Embryonic facial prominence (tissue), 1 donor: ENCODE measurements around the gene SOX8.

Source experiments
- DNase-seq: peaks from one replicate; pipeline ENCODE4 v3.0.0-alpha.2; 2016; ENCODE audit errors: extremely low spot score

The SOX8 gene

DNA sequence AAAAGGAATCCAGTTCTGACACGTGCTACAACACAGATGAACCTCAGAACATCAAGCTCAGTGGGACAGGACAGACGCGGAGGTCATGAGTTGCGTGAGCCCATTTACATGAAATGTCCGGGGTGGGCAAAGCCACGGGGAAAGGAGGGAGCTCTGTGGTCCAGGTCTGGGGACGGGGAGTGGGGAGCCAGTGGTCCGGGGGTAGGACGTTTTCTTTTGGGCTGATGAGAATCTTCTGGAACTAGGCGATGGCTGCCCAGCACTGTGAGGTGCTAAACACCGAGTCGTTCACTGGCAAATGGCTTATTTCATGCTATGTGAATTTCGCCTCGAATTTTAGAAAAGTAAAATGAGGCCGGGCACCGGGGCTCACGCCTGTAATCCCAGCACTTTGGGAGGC is 8.2 kb upstream of the SOX8 start:
- no peak for DNase-seq

DNA sequence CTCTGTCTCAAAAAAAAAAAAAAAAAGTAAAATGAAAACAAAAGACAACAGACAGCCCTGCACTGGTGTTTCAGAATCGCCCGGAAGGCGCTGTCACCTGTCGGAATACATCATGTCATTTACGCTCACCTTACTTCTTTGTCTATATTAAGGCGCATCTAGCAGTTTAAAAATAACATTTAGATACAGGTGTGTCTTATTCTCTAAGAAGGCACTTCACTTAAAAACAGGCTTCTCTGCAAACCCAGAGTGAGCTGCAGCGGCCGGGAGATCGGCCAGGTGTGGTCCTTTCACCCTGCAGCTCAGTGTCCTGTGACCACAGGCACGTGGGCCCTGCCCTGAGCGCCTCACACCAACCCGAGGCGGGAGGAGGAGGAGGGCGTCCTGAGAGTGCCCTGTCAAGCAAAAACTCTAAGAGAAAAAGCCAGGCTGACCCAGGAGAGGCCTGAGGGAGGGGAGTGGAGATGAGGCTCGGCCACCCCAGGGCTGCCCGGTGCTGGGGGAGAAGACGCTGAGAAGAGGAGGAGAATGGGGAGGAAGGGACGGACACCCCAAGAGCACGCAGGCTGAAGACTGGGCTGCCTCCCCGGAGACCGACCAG is 7.5 kb upstream of the SOX8 start:
- no peak for DNase-seq

DNA sequence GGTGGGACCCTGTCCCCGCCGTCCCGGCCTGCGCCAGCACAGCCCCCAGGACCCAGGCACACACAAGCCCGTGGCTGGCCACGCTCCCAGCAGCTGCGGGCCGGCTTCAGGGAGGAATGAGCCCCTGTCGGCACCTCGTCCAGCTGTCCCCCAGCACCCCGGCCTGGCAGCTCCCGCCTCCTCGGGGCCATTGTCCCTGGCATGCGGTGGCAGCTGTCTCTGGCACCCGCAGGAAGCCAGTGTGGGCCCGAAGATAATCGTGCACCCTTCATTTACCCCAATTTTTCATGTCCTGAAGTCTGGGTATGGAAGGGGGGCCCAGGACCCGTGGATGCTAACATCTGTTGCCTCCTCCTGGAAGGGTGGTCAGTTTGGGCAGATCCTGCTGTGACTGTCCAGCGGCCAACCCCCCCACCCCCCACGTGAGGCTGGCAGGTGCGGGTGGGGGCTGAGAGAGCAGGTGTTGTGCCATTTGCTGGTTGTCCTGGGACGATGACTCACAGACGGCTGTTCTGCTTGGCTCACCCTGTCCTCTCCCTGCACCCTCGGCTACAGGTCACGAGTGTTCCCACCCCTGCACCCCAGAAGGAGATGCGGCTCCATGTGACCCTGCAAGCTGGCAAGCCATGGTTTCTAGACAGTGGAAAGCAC is 6.8 kb upstream of the SOX8 start:
- no peak for DNase-seq

DNA sequence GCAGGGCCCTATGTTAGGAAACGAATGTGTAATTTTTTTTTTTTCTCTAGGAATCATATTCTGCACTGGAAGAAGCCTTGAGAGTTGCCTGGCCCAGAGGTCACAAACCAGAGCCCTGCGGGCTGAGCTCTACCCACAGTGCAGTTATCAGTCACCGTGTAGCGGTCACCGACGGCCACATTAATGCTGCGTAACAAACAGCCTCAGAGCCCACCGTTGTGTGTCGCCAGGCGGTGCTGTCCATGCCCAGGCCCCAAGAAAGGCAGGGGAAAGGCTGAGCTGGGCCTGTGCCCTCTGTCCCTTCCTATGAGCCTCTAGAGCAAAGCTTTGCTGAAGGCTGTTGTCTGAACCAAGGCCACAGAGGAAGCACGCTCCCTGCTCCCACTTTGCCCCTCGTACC is 6.3 kb upstream of the SOX8 start:
- DNase-seq = no peak

DNA sequence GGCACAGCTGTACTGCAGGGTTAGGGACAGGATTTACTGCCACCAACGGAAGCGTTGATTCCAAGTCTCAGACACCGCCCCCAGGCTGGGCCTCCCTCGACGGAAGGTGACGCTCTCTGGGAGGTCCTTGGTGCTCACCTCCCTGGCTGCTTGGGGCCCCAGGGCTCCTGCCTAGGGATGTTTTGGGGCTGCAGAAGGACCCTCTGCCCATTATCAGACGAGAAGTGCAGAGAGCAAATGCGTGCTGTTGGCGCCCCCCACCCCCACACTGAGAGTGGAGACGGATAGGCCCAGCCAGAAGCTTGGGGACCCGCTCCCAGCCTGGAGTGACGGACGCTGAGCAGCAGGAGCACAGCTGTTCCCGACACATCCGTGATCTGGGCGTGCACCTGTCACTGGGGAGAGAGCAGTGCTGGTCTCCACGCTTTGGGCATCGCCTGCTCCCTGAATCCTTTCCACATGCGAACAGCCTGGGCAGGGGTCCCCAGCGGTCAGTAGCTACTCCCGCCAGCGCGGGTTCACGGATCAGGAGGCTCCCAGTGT is 5.1 kb upstream of the SOX8 start:
- DNase-seq = no peak

DNA sequence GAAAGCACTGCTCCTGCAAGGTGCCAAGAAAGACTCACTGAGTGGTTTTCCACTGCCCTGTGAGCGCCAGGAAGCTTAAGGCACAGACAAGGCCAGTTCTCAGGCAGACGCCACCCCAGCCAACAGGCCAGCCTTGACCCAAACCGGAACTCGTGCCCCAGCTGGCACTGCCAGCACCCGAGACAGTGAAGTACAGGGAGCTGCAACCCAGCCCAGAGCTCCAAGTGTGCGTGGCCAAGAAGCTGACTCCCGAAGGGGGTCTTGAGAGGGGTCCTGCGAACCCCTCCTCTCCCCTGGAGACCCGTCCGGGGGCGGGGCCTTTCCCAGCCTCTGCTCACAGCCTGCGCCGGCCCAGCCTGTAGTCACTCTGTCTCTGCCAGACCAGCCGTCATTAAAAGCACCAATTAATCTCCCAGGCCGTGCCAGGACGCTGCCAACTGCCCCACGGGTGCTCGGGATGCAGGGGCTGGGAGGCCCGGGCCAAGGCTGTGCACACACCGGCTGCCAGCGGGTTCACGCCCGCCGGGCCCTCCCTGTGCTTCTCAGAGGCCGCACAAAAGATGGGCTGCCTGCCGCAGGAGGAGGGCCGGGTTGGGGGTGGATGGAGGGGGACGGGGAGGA is 4.4 kb upstream of the SOX8 start:
- no peak for DNase-seq

DNA sequence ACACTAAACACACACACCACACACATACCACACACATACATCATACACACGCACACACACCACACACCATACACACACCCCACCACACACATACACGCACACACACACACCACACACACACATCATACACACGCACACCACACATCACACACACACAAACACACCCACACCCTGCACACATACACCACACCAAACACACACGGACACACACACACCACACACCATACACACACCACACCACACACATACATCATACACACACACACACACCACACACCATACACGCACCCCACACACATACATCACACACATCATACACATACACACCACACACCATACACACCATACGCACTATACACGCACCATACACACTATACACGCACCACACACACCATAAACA is 3.7 kb upstream of the SOX8 start:
- no peak for DNase-seq

DNA sequence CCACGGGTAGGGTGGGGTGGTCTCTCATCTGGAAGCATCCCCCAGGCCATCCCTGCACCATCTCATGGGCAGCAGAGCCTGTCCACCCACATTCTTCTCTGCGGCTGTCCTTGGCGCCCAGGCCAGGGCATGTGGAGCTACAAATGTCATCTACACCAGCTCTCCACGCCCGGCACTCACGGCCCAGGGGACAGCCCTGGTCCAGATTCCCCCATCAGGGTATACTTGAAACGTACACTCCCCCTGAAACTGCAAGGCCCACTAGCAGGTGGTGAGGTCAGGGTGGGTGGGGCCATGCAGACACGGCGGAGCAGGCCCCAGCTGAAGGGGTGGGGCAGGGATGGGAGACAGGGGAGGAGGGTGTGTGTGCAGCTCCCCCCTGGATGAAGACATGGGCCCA is 3.2 kb upstream of the SOX8 start:
- DNase-seq = no peak

DNA sequence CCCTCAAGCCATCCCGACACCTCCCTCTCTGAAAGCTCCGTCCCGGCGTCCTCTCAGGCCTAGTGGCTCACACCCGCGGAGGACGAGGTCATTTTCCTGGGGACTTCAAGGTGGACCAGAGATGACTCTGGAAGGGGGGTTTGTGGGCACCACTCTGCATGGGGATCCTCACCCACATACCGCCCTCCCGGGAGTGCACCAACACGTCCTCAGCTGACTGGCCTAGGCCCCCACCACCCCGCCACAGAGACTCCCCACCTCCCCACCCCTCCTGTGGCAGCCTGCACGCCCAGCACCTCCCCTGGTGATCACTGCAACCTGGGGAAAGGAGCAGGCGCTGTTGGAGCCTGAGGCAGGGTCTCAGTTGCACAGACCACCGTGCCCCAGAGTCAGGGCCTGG is 2.4 kb upstream of the SOX8 start:
- DNase-seq = no peak

DNA sequence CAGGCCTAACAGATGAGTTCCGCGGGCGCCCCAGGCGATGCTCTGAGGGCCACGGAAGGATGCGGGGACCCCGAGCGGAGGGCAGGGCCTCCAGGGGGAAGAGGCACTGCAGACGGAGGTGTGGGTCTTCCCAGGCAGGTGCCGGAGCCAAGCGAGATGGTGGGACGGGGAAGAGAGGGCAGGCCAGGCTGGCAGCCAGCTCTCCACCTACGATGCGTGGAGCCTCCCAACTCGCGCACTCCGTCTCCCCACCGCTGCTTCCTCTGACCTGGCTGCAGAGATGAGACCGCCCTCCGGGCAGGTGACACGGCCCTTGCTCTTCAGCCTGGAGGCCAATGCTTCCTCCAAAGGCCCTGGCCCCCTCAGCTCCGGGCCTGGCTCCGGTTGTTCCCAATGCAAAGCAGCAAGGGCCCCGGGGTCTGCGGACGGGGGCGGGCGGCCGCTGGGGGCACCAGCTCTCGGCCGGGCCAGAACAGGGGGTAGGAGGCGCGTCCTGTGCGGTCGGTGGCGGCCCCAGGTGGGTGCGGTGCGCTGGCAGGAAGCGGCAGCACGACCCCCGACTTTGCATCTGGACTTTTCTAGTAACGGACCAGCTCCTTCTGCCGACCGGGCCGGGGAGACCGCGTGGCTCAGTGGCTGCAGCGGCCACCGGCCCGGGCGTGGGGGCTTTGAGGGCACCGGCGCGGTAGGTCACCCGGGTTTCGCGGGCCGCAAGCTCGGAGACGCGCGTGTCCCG is 1.5 kb upstream of the SOX8 start:
- DNase-seq = no peak

DNA sequence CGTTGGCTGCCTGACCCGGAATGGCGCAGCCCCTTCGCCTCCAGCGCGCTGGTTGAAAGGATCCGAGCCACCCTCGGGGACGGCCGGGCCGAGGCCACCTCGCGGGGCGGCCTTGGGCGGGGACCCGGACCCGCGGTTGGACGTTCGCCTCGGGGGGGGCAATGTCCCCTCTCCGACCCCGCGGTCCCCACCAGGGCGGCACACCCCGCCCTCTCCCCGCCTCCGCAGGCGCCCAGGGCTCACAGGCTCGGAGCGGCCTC is 1.0 kb upstream of the SOX8 start:
- DNase-seq = no peak

DNA sequence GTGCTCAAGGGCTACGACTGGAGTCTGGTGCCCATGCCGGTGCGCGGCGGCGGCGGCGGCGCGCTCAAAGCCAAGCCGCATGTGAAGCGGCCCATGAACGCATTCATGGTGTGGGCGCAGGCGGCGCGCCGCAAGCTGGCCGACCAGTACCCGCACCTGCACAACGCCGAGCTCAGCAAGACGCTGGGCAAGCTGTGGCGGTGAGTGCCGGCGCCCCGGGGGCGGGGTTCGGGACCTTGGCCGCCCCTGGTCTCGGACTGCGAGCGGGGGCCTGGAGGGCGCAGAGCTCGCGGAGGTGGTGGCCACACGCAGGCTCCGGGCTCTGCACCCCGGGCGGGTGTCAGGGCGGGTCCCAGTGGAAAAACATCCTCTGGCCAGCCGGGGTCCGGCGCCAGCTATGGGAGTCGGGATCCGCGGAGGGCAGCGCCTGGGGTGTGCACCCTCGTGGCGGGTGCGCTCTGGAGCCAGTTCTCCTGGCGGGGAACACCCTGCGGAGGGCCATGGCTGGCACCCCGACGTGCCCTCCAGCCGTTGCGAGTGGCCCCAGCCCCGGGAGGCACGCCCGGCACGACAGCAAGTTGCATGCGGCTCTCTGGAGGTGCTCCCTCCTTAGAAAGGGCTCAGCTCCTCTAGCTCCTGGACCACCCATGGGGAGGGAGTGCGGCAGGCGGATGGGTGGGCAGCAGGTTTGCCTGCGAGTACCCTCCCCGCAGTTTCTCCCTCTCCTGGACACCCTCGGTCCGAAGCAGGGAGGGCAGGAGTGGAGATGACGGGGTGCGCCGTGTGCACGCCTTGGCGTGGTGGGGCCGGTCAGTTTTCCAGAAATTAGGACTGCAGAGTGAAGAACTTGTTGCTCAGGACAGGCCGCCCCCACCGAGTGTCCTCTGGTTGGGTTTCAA is 824 bp downstream of the SOX8 start:
- DNase-seq = no peak

DNA sequence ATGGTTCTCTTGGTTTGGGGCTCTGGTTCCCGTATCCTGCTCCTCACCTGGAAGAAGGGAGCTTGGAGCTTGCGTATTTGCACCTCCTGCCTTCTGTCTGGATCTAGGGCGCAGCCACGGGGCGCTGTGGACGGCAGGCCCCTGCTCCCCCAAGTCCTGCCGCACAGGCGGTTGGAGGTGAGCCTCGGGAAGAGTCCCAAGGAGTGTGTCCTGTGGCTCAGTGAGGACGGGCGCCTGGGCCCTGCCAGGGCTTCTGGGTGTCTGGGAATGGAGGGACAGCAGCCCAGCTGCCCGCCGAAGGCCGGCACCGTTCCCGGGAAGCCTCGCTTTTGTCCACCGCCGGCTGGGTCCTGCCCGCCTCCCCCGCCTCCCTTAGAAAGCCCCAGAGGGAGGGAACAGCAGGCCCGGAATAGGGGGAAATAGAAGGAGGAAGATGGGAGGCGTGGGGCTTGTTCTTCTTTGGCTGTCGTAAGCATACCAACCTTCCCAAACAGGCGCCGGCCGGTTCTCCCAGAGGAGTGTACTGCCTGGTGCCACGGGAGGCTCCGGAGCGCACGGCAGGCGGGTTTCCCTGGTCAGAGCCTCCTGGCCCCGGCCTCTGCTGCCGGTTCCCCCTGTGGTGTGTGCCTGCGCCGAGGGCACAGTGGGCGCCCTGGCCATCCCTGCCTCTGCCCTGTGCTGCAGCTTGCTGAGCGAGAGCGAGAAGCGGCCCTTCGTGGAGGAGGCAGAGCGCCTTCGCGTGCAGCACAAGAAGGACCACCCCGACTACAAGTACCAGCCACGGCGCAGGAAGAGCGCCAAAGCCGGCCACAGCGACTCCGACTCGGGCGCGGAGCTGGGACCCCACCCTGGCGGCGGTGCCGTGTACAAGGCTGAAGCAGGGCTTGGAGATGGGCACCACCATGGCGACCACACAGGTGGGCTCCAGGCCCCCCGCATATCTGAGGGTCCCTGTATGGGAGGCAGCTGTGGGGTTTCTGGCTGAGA is 1.8 kb downstream of the SOX8 start:
- DNase-seq = no peak

DNA sequence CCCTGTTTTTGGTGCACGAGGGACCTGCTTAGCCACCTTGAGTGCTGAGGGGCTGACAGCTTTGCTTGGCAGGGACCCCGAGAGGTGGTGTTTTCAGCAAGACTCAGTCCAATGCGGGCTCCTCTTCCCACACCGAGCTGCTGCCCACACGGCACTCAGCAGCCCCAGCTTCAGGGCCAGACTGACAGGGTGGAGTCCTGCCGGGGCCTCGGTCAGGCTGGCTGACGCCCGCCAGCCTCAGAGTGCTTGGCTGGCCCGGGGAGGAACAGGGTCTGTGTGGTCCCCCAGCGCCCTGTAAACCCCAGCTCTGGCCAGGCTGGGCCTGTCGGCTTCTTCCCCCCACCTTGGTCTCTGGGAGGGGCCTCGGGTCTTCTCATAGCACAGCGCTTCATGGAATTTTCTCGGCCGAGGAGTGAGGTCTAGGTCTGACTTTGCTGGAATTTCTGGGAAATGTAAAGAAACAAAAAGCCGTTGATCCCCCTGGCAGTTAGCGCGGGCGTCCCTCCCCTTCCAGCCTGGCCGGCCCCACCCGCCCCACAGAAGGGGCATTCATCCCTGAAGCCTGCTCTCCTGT is 2.6 kb downstream of the SOX8 start:
- no peak for DNase-seq

DNA sequence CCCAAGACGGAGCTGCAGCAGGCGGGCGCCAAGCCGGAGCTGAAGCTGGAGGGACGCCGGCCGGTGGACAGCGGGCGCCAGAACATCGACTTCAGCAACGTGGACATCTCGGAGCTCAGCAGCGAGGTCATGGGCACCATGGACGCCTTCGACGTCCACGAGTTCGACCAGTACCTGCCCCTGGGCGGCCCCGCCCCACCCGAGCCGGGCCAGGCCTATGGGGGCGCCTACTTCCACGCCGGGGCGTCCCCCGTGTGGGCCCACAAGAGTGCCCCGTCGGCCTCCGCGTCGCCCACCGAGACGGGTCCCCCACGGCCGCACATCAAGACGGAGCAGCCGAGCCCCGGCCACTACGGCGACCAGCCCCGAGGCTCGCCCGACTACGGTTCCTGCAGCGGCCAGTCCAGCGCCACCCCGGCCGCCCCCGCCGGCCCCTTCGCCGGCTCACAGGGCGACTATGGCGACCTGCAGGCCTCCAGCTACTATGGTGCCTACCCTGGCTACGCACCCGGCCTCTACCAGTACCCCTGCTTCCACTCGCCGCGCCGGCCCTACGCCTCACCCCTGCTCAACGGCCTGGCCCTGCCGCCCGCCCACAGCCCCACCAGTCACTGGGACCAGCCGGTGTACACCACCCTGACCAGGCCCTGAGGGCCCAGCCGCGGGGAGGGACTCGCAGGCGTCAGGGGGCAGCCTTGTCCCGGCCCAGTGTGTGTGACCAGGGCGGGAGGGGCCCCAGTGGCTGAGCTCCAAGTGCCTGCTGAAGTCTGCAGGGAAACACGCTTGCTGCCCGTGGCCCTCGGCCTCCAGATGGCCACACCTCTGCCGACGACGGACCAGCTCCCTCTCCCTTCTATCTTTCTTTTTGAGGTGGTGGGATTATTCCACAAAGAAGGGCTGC is 3.4 kb downstream of the SOX8 start:
- DNase-seq = no peak

DNA sequence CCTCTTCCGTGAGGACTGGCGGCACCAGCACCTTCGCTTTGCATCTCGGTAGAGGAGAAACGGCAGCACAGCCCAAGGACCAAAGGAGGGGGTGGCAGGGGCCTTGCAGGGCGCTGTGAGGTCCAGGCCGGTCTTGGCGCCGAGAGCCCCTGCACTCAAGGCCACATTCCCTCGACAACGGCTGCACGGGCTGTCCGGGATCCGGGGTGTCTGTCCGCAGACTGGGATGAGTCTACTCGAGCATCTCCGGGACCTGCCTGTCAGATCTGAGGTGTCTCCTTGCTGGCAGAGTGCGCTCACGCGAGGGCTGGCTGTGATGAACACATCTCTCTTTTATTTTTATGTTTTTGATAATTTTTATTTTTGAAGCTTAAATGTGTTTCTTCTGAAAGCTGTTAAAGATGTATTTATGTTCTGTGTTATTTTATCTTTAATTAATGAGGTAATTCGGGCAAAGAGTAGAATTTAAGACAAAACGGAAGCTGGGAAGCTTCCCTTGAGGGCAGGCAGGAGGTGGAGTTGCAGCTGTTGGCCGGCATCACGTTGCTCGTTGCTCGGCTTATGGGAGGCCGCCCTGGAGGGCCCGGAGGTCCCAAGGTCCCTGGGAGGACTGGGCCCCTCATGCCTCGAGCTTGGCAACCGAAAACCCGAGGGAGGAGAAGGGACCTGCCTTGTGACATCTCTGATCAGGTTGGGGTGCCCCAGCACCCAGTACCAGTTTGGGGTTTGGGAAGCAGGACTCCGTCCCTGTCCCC is 4.3 kb downstream of the SOX8 start:
- no peak for DNase-seq

DNA sequence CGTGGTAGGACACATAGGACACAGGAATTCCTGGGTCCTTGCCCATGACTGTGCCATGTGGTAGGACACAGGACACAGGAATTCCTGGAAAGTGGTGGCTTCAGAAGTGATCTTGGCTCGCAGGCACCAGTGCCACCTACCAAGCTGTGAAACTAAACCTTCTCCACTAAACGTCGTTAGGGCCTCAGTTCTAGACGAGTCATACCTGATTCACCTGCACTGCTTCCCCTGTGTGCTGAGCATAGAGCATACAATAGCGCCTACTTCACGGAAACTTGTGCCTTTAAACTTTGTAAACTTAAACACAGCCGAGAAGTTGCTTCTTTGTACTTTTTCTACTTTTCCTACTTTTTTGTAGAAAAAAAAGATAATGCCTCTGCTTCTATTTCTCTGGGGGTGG is 4.8 kb downstream of the SOX8 start:
- no peak for DNase-seq

DNA sequence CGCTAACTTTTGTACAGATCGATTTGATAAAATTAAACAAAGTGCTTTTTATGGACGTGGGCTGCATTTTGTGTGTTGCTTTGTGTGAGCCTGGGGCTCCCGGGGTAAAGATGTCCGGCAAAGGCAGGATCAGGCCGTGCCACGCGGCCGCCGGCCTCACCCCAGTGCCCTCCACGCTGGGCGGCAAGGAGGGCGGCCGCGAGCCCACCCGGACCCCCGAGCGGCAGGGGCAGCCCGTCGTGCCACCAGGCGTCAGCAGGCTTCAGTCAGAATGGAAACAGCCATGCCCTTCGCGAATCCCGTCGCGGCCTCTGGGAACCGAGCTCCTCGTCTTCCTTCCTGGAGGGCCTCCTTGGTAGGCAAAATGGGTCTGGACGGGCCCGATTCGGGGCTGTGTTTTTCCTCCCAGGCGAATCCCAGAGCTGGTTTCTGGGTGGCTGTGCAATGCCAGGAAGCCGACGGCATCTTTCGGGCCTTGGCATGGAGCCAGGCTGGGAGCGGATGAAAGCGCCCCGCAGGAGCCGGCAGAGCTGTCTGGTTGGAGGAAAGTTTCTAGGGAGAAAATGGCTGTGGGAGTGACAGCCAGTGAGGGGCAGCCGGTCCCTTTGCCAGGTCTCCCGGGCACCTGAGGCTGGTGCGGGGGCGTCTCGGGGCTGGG is 5.5 kb downstream of the SOX8 start:
- no peak for DNase-seq
